ENCODE measurements around the gene DST. TPM values are rescaled to one million over a fixed set of nuclear protein-coding genes. Genes with fewer than 3 reads are reported as not detected.
A peak's percentile ranks its signal among the peaks of the same experiment; 100 is the strongest.

Gene DST
- total RNA-seq, 1 donor from 2014 or later = 442 TPM

DNA sequence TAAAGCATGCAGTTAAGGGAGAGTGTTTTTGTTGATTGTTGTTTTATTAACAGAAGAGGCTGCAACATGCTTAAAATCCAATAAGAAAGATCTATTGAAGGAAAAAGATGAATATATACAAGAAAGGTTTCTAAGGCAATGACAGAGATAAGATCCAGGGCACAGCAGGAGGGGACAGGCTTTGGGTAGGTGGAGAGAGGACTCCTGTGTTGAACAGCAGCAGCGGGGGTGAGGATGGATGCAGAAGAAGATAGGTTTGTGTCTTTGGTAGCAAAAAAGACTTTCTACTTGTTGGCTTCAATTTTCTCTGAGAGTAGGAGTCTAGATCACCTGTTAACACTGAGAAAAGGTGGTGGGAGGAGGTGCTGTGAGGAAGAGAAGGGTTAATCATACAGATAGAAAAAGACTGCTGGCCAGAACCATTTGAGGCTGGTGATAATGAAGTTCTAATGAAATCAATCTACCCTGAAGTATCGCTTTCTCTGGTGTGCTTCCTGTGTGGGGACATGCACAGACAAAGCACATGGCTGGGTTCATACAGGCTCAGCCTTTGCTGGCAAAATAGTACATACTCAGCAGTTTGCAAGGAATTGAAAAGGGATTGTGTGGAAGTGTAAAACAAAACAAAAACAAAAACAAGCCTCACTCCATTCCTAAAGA, 17.2 kb upstream of the DST start:
- H3K27me3 Mint-ChIP-seq (ENCODE audit: low read depth, unreplicated experiment) = no peaks in the 10 kb centered on the region
- no peak for TF ChIP-seq EZH2 (IDR thresholded peaks at IDR 0.05; ENCODE audit: insufficient read depth, low read length)
- peaks cover 18% of the 10 kb centered on the region for H3K36me3 Mint-ChIP-seq (ENCODE audit: low read depth, unreplicated experiment)
- H3K4me3 Mint-ChIP-seq (ENCODE audit: unreplicated experiment) = no peak overlapping the region
- Histone ChIP-seq H3K4me2 (ENCODE audit: low read length) (no peak overlapping the region), H3K4me1 (ENCODE audit: insufficient read depth, low read length) (peaks cover 11% of the 10 kb centered on the region), H3K27ac (ENCODE audit: low read depth, low read length) (no peak overlapping the region), H3K36me3 (ENCODE audit: insufficient read depth, low read length) (no peaks in the 10 kb centered on the region), H4K20me1 (ENCODE audit: insufficient read depth, low read length) (peaks cover 39% of the 10 kb centered on the region), H3K4me3 (ENCODE audit: insufficient read depth, low read depth, low read length) (no peak overlapping the region), H2AFZ (ENCODE audit: low read depth, low read length) (no peak overlapping the region), H3K27me3 (ENCODE audit: insufficient read depth, low read length) (no peaks in the 10 kb centered on the region), H3K9ac (ENCODE audit: low read length) (no peak overlapping the region), H3K9me3 (ENCODE audit: insufficient read depth, low read depth, low read length) (no peaks in the 10 kb centered on the region), H3K79me2 (ENCODE audit: insufficient read depth, low read length) (peaks cover 73% of the 10 kb centered on the region)
- H3K4me1 Mint-ChIP-seq (ENCODE audit: low read depth, unreplicated experiment) = peaks cover 47% of the 10 kb centered on the region
- DNase-seq (ENCODE audit: low read depth) (no peak), FAIRE-seq (no peak)
- H3K27ac Mint-ChIP-seq (ENCODE audit: unreplicated experiment) = peak overlapping the region; percentile 26
- H3K9me3 Mint-ChIP-seq (ENCODE audit: unreplicated experiment) = no peaks in the 10 kb centered on the region

GRCh38 chr6:56658326-56658725, 15.6 kb upstream of the DST start:
- Mint-ChIP-seq H3K27ac (ENCODE audit: unreplicated experiment) (no peak overlapping the region), H3K4me3 (ENCODE audit: unreplicated experiment) (no peak overlapping the region), H3K27me3 (ENCODE audit: low read depth, unreplicated experiment) (no peaks in the 10 kb centered on the region), H3K9me3 (ENCODE audit: unreplicated experiment) (no peaks in the 10 kb centered on the region), H3K4me1 (ENCODE audit: low read depth, unreplicated experiment) (peaks cover 39% of the 10 kb centered on the region), H3K36me3 (ENCODE audit: low read depth, unreplicated experiment) (peaks cover 18% of the 10 kb centered on the region)
- no peak for DNase-seq (ENCODE audit: low read depth)
- Histone ChIP-seq H3K4me2 (ENCODE audit: low read length) (no peak overlapping the region), H3K4me1 (ENCODE audit: insufficient read depth, low read length) (peaks cover 8% of the 10 kb centered on the region), H3K36me3 (ENCODE audit: insufficient read depth, low read length) (no peaks in the 10 kb centered on the region), H4K20me1 (ENCODE audit: insufficient read depth, low read length) (peaks cover 31% of the 10 kb centered on the region), H3K27ac (ENCODE audit: low read depth, low read length) (no peak overlapping the region), H3K4me3 (ENCODE audit: insufficient read depth, low read depth, low read length) (no peak overlapping the region), H3K9ac (ENCODE audit: low read length) (no peak overlapping the region), H3K9me3 (ENCODE audit: insufficient read depth, low read depth, low read length) (no peaks in the 10 kb centered on the region), H3K79me2 (ENCODE audit: insufficient read depth, low read length) (peaks cover 63% of the 10 kb centered on the region), H3K27me3 (ENCODE audit: insufficient read depth, low read length) (no peaks in the 10 kb centered on the region), H2AFZ (ENCODE audit: low read depth, low read length) (no peak overlapping the region)
- no peak for FAIRE-seq
- TF ChIP-seq CTCF (IDR thresholded peaks at IDR 0.05; ENCODE audit: insufficient read depth, low read depth, low read length) (no peak), EZH2 (IDR thresholded peaks at IDR 0.05; ENCODE audit: insufficient read depth, low read length) (no peak)

DNA sequence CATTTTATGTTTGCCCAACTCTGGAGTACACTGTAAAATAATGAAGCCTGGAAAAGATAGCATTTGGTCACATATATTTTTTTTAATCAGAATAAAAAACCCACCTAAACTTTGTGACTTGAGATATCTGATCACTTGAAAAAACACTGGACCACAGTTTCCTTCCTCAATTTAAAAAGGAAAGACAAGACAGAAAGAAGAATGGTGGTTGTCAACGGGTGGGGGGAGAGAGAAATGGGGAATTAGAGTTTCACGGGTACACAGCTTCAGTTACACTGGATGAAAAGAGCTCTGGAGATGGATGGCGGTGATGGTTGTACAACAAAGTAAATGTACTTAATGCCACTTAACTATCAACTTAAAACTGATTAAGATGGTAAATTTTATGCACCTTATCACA, 14.7 kb upstream of the DST start:
- H3K27me3 Mint-ChIP-seq (ENCODE audit: low read depth, unreplicated experiment) = no peaks in the 10 kb centered on the region
- Histone ChIP-seq H3K4me3 (ENCODE audit: insufficient read depth, low read depth, low read length) (no peak overlapping the region), H3K9me3 (ENCODE audit: insufficient read depth, low read depth, low read length) (no peaks in the 10 kb centered on the region), H4K20me1 (ENCODE audit: insufficient read depth, low read length) (peaks cover 22% of the 10 kb centered on the region), H3K27ac (ENCODE audit: low read depth, low read length) (no peak overlapping the region), H3K9ac (ENCODE audit: low read length) (no peak overlapping the region), H2AFZ (ENCODE audit: low read depth, low read length) (no peak overlapping the region), H3K79me2 (ENCODE audit: insufficient read depth, low read length) (peaks cover 55% of the 10 kb centered on the region), H3K27me3 (ENCODE audit: insufficient read depth, low read length) (no peaks in the 10 kb centered on the region), H3K4me1 (ENCODE audit: insufficient read depth, low read length) (peaks cover 10% of the 10 kb centered on the region), H3K36me3 (ENCODE audit: insufficient read depth, low read length) (no peaks in the 10 kb centered on the region), H3K4me2 (ENCODE audit: low read length) (no peak overlapping the region)
- no peaks in the 10 kb centered on the region for H3K9me3 Mint-ChIP-seq (ENCODE audit: unreplicated experiment)
- peaks cover 39% of the 10 kb centered on the region for H3K4me1 Mint-ChIP-seq (ENCODE audit: low read depth, unreplicated experiment)
- peaks cover 15% of the 10 kb centered on the region for H3K36me3 Mint-ChIP-seq (ENCODE audit: low read depth, unreplicated experiment)
- FAIRE-seq (no peak), DNase-seq (ENCODE audit: low read depth) (no peak)
- no peak overlapping the region for H3K27ac Mint-ChIP-seq (ENCODE audit: unreplicated experiment)
- H3K4me3 Mint-ChIP-seq (ENCODE audit: unreplicated experiment) = no peak overlapping the region
- TF ChIP-seq CTCF (IDR thresholded peaks at IDR 0.05; ENCODE audit: insufficient read depth, low read depth, low read length) (no peak), EZH2 (IDR thresholded peaks at IDR 0.05; ENCODE audit: insufficient read depth, low read length) (no peak)

Measured in astrocyte (in vitro differentiated cells and primary cell).